GM12878 (cell line): ENCODE measurements around the gene CDCA7L. TPM values are rescaled to one million over a fixed set of nuclear protein-coding genes. Genes with fewer than 3 reads are reported as not detected.
A peak's percentile ranks its signal among the peaks of the same experiment; 100 is the strongest.

ENCODE experiments used
- ATAC-seq: fragments of 200-7000 bp; cut with Tn5 transposase; 3 replicates; pipeline ENCODE4 v1.9.1; 2020; ENCODE audit warnings: mild to moderate bottlenecking, moderate library complexity
- BruUV-seq: library from RNA; stranded (reverse); fragments of 400-500 nt; replicated peaks from 2 replicates; lab custom pipeline; 2021; lab: Mats Ljungman, UMichigan
- CTCF ChIA-PET: fragments of 300-600 bp; sonication (Branson Sonifier 250); formaldehyde crosslinking; extraction: SDS; loops from one replicate; lab custom pipeline; 2021; ENCODE audit warnings: inconsistent platforms; lab: Yijun Ruan, JAX
- POLR2A ChIA-PET: fragments of 350-600 bp; formaldehyde crosslinking; extraction: SDS; loops from one replicate; lab custom pipeline; 2021; ENCODE audit warnings: inconsistent platforms; lab: Charles Lee
- RAD21 ChIA-PET: fragments of 300-600 bp; sonication (Branson Sonifier 250); formaldehyde crosslinking; loops from one replicate; lab custom pipeline; 2023; ENCODE audit warnings: antibody characterized with exemption; ENCODE audit not compliant: unreplicated experiment; lab: Charles Lee
- SMC1A ChIA-PET: fragments of 300-600 bp; sonication (Branson Sonifier 250); formaldehyde crosslinking; loops from one replicate; lab custom pipeline; 2023; ENCODE audit not compliant: unreplicated experiment, uncharacterized antibody; lab: Charles Lee
- DNase-seq: peaks from one replicate; pipeline ENCODE4 v3.0.0-alpha.2; 2011; ENCODE audit warnings: low read depth, low spot score
- FAIRE-seq: peaks from 3 replicates; lab custom pipeline; 2011; peaks lifted over from hg19 to GRCh38; lab: Jason Lieb, UNC
- H2AFZ ChIP-seq: 2 replicates; pipeline ENCODE4 v1.6.0; 2011; ENCODE audit warnings: low read depth, low read length, control low read depth; ENCODE audit not compliant: control insufficient read depth
- H3K27ac ChIP-seq: 2 replicates; pipeline ENCODE4 v1.5.1; 2011; ENCODE audit warnings: control low read depth; ENCODE audit not compliant: control insufficient read depth, insufficient read depth
- H3K27me3 ChIP-seq, 2 experiments: replicated peaks in 1 of 2; 2 replicates each; pipeline versions ENCODE4 v1.6.0 to v1.6.1; 2011; ENCODE audit warnings: low read length in 1 of 2; ENCODE audit not compliant: control insufficient read depth in 2 of 2, insufficient read depth in 2 of 2
- H3K36me3 ChIP-seq, 2 experiments: 2 replicates each; pipeline ENCODE4 v1.5.1; 2011; ENCODE audit warnings: low read length in 1 of 2; ENCODE audit not compliant: control insufficient read depth in 2 of 2, insufficient read depth in 2 of 2
- H3K4me1 ChIP-seq: 2 replicates; pipeline ENCODE4 v1.6.1; 2011; ENCODE audit warnings: mild to moderate bottlenecking, low read length, moderate library complexity, mixed read lengths; ENCODE audit not compliant: control insufficient read depth, insufficient read depth
- H3K4me2 ChIP-seq: 2 replicates; pipeline ENCODE4 v1.6.0; 2011; ENCODE audit warnings: control low read depth; ENCODE audit not compliant: control insufficient read depth, insufficient read depth
- H3K4me3 ChIP-seq: fragments of 200-600 bp; sonication (generic); 2 replicates; pipeline ENCODE4 v1.5.1; 2016
- H3K79me2 ChIP-seq: 2 replicates; pipeline ENCODE4 v1.6.0; 2011; ENCODE audit warnings: low read length; ENCODE audit not compliant: control insufficient read depth, insufficient read depth
- H3K9ac ChIP-seq: 2 replicates; pipeline ENCODE4 v1.8.0; 2011; ENCODE audit warnings: low read length, control low read depth, mixed read lengths; ENCODE audit not compliant: control insufficient read depth, insufficient read depth
- H3K9me3 ChIP-seq: replicated peaks from 3 replicates; pipeline ENCODE4 v1.5.1; 2011; ENCODE audit warnings: mild to moderate bottlenecking, low read length; ENCODE audit not compliant: control insufficient read depth, insufficient read depth
- H4K20me1 ChIP-seq: 2 replicates; pipeline ENCODE4 v1.6.0; 2011; ENCODE audit not compliant: control insufficient read depth, insufficient read depth
- RUNX3 ChIP-seq: IDR thresholded peaks from 2 replicates; pipeline ENCODE4 v1.6.1; 2012; ENCODE audit warnings: low read length, inconsistent platforms
- ZBTB11 ChIP-seq: fragments of 450-650 bp; formaldehyde crosslinking; IDR thresholded peaks from 2 replicates; pipeline ENCODE4 v1.5.0; 2022; ENCODE audit warnings: mild to moderate bottlenecking, missing genetic modification characterization
- WGBS: methylation state at CpG from one replicate; pipeline ENCODE4 v1.1.6; 2016; ENCODE audit warnings: low lambda C conversion rate; ENCODE audit not compliant: insufficient replicate concordance, insufficient coverage; ENCODE audit errors: missing lambda C conversion rate; 5-methylcytosine and 5-hydroxymethylcytosine counted together
- in situ Hi-C: fragments of 300-500 bp; cut with MboI; formaldehyde crosslinking; loops from 9 replicates; pipeline ENCODE4 v1.14.3; 2018; ENCODE audit warnings: mixed read lengths
- intact Hi-C: fragments of 100-400 bp; cut with micrococcal nuclease; formaldehyde crosslinking; loops from one replicate; pipeline ENCODE4 v1.14.2; 2022; ENCODE audit not compliant: unreplicated experiment
- polyA plus RNA-seq, 11 experiments: library from polyadenylated mRNA; depleted of rRNA in 4 of 11; unstranded in 6 of 11; stranded (reverse) in 5 of 11; fragments of >200 nt; fragmentation: Nextera tagmentation in 4 of 11; fragmentation: Illumina TruSeq in 1 of 11; extraction: Ambion mirVana in 4 of 11; extraction: Trizol in 1 of 11; gene quantifications; 1 replicate in 1 of 11; 2 replicates in 10 of 11; pipeline versions ENCODE4 v1.2.1 to v1.2.3, GENCODE V29; 2011 to 2016; ENCODE audit warnings: inconsistent platforms in 2 of 11, missing spikeins in 2 of 11, low read depth in 1 of 11
- total RNA-seq, 4 experiments: library from RNA; depleted of rRNA in 3 of 4; stranded (reverse); fragments of >200 nt in 3 of 4; fragmentation: Illumina TruSeq in 1 of 4; extraction: Trizol in 1 of 4; gene quantifications; 2 replicates each; pipeline versions ENCODE4 v1.2.1 to v1.2.3, GENCODE V29; 2013 to 2021

The CDCA7L gene
- total and polyA plus RNA-seq, 10 of the 15 experiments (the other 5 are each of a cell fraction or from before 2014, with no cell fraction given) = 30.3 to 92.2 (median 68.5) TPM

GRCh38 chr7:21967598-21968003, 21.9 kb upstream of the CDCA7L start:
- intact Hi-C loops (loop anchor here (2.0 kb wide), 1 partner anchor 23 kb away; the partner anchor contains the start of gene CDCA7L), in situ Hi-C loops (no loop called here)
- ChIA-PET RAD21 (interaction anchor here (0.7 to 3.1 kb wide), 4 partner anchors 13 to 28 kb away, joined by 3 to 32 read pairs (median 7); partner anchors contain the start of gene CDCA7L), SMC1A (interaction anchor here (0.6 to 7.8 kb wide), 8 partner anchors 10 to 87 kb away, joined by 3 to 96 read pairs (median 3); partner anchors contain the start of gene CDCA7L), CTCF (interaction anchor here (1.0 to 3.0 kb wide), 6 partner anchors 10 to 200 kb away, joined by 3 to 10 read pairs (median 6); no protein-coding TSS in a partner anchor), POLR2A (interaction anchor here (0.5 to 1.3 kb wide), 2 partner anchors 22 to 142 kb away, joined by 4 to 5 read pairs; no protein-coding TSS in a partner anchor)
- H3K79me2 ChIP-seq = no peaks in the 10 kb centered on the region
- WGBS = 5% methylated on average over 8 of the region's 8 CpGs
- ATAC-seq (no peak; the same call in 1 of the 3 replicates), DNase-seq (no peak), FAIRE-seq (peak; percentile 13)
- no peaks in the 10 kb centered on the region; the same call in 2 of the 3 replicates for H3K9me3 ChIP-seq
- H3K4me1 ChIP-seq = peaks cover 24% of the 10 kb centered on the region
- H4K20me1 ChIP-seq = no peaks in the 10 kb centered on the region
- no peaks in the 10 kb centered on the region for H3K36me3 ChIP-seq
- TF ChIP-seq ZBTB11 (CRISPR knock-in tag) (no peak), RUNX3 (peak; percentile 57)
- peak overlapping the region; percentile 15; the same call in 1 of the 2 replicates for H3K27ac ChIP-seq
- peak overlapping the region; percentile 51; the same call in 1 of the 2 replicates for H3K4me2 ChIP-seq
- no peaks in the 10 kb centered on the region for H3K27me3 ChIP-seq
- H2AFZ ChIP-seq = peak overlapping the region; percentile 83
- H3K4me3 ChIP-seq = no peak overlapping the region
- BruUV-seq = no TSS peak
- no peak overlapping the region for H3K9ac ChIP-seq
